ENCODE results near the gene RIPOR1. TPM values are rescaled to one million over a fixed set of nuclear protein-coding genes. Genes with fewer than 3 reads are reported as not detected.
A peak's percentile ranks its signal among the peaks of the same experiment; 100 is the strongest.

Gene RIPOR1
- total RNA-seq: 100 to 1,000 TPM in 1 of 4 donors, 10 to 100 TPM in 3; 63.1 to 108 (median 68.4) TPM

- WGBS: 37% methylated on average over 6 of the region's 45 CpGs
- TF ChIP-seq CTCF (IDR thresholded peaks at IDR 0.05) (peak in 1 of 3 experiments; percentile 4), POLR2AphosphoS5 (IDR thresholded peaks at IDR 0.05) (no peak), POLR2A (IDR thresholded peaks at IDR 0.05; ENCODE audit: low read depth) (no peak)
- Histone ChIP-seq H3K27ac (replicated peaks in 1 of 4) (peak within 1 kb of the TSS; percentile 86 to 95 (median 93)), H3K9me3 (no peaks in the 10 kb centered on the region), H3K4me1 (peaks cover 36 to 48% (median 43%) of the 10 kb centered on the region in 4 donors), H3K27me3 (no peaks in the 10 kb centered on the region), H3K36me3 (no peaks in the 10 kb centered on the region), H3K4me3 (peak within 1 kb of the TSS; percentile 75 to 95 (median 88))
- no peak for DNase-seq (ENCODE audit: extremely low spot score)
- intact Hi-C loops (cut with DNase I): loop anchor here (2.0 kb wide), 1 partner anchor 34 kb away; the partner anchor contains the start of gene CTCF
Observed at GRCh38 chr16:67528222-67528869, at the start of gene RIPOR1. TSS of gene RIPOR1 (plus strand) at chr16:67528829. CDS start at chr16:67538447, 9,618 bp downstream.

- Histone ChIP-seq H3K4me1 (peaks cover 38 to 65% (median 61%) of the 10 kb centered on the region in 4 donors), H3K36me3 (peaks cover 0 to 17% (median 16%) of the 10 kb centered on the region in 4 donors), H3K27me3 (no peaks in the 10 kb centered on the region), H3K4me3 (peak within 1 kb of the TSS; percentile 85 to 97 (median 90)), H3K9me3 (no peaks in the 10 kb centered on the region), H3K27ac (replicated peaks in 1 of 4) (peak within 1 kb of the TSS; percentile 92 to 97 (median 95))
- intact Hi-C loops (cut with DNase I): loop anchor here (5.0 kb wide), 1 partner anchor 36 kb away; no protein-coding TSS in a partner anchor
- peak; percentile 100 for DNase-seq (ENCODE audit: extremely low spot score)
- WGBS: under 1% methylated on average over 19 of the region's 57 CpGs
- TF ChIP-seq POLR2AphosphoS5 (IDR thresholded peaks at IDR 0.05) (peak; percentile 96 to 99), CTCF (IDR thresholded peaks at IDR 0.05) (peak; percentile 90 to 96 (median 92)), EP300 (IDR thresholded peaks at IDR 0.05) (no peak), POLR2A (IDR thresholded peaks at IDR 0.05; ENCODE audit: low read depth) (peak; percentile 57)
Observed at GRCh38 chr16:67480833-67481560, 47.6 kb upstream of the RIPOR1 start, which contains the start of gene ATP6V0D1. TSS of gene ATP6V0D1 (minus strand) at chr16:67481157. CDS start at chr16:67481086, 71 bp downstream.

- peaks cover 32 to 58% (median 54%) of the 10 kb centered on the region in 4 donors for H3K4me1 ChIP-seq
- no peaks in the 10 kb centered on the region for H3K27me3 ChIP-seq
- intact Hi-C loops (cut with DNase I): loop anchor here (5.0 kb wide), 1 partner anchor 36 kb away; no protein-coding TSS in a partner anchor
- no peaks in the 10 kb centered on the region for H3K9me3 ChIP-seq
- no peak for DNase-seq (ENCODE audit: extremely low spot score)
- WGBS: 16% methylated on average over 17 of the region's 17 CpGs
- peak overlapping the region; percentile 85 to 97 (median 90) for H3K4me3 ChIP-seq
- H3K36me3 ChIP-seq: peaks cover 0 to 17% (median 16%) of the 10 kb centered on the region in 4 donors
- H3K27ac ChIP-seq (replicated peaks in 1 of 4): peak overlapping the region; percentile 92 to 97 (median 95)
- TF ChIP-seq POLR2A (IDR thresholded peaks at IDR 0.05; ENCODE audit: low read depth): no peak
- TF ChIP-seq POLR2AphosphoS5 (IDR thresholded peaks at IDR 0.05): no peak
- no peak for TF ChIP-seq EP300 (IDR thresholded peaks at IDR 0.05)
Observed at GRCh38 chr16:67481561-67482232, 46.9 kb upstream of the RIPOR1 start.

- TF ChIP-seq CTCF (IDR thresholded peaks at IDR 0.05) (no peak), EP300 (IDR thresholded peaks at IDR 0.05) (no peak), POLR2AphosphoS5 (IDR thresholded peaks at IDR 0.05) (no peak), POLR2A (IDR thresholded peaks at IDR 0.05; ENCODE audit: low read depth) (no peak)
- no peaks in the 10 kb centered on the region for H3K27me3 ChIP-seq
- H3K27ac ChIP-seq (replicated peaks in 1 of 4): peak overlapping the region; percentile 92 to 97 (median 95)
- peaks cover 0 to 17% (median 16%) of the 10 kb centered on the region in 4 donors for H3K36me3 ChIP-seq
- peak overlapping the region; percentile 85 to 97 (median 90) for H3K4me3 ChIP-seq
- 71% methylated on average over 16 of the region's 25 CpGs for WGBS
- intact Hi-C loops (cut with DNase I): loop anchor here (5.0 kb wide), 1 partner anchor 35 kb away; no protein-coding TSS in a partner anchor
- H3K9me3 ChIP-seq: no peaks in the 10 kb centered on the region
- H3K4me1 ChIP-seq: peaks cover 32 to 58% (median 51%) of the 10 kb centered on the region in 4 donors
- DNase-seq (ENCODE audit: extremely low spot score): no peak
Observed at GRCh38 chr16:67482233-67482924, 46.2 kb upstream of the RIPOR1 start.

All from esophagus muscularis mucosa (tissue), 4 donors.